ENCODE measurements around the gene SLC4A4.

DNA sequence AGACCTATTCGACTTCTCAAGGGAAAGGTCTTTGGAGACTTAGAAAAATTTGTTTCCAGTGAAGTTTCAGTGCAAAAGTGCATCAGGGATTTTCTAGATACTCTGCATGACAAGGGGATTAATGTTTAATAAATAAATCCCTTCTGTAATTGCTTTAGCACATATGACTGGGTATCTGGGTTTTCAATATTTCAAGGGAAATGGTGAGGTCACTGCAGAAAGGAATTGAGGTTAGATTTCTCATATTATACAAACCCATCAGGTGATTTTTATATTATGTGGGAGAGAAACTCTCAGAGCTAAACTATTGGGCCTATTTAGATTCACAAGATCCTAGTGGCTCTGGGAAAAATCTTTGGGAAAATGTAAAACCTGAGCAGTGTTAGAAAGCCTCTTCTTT, 48.3 kb upstream of the SLC4A4 start:
- TF ChIP-seq, protein P1, sequence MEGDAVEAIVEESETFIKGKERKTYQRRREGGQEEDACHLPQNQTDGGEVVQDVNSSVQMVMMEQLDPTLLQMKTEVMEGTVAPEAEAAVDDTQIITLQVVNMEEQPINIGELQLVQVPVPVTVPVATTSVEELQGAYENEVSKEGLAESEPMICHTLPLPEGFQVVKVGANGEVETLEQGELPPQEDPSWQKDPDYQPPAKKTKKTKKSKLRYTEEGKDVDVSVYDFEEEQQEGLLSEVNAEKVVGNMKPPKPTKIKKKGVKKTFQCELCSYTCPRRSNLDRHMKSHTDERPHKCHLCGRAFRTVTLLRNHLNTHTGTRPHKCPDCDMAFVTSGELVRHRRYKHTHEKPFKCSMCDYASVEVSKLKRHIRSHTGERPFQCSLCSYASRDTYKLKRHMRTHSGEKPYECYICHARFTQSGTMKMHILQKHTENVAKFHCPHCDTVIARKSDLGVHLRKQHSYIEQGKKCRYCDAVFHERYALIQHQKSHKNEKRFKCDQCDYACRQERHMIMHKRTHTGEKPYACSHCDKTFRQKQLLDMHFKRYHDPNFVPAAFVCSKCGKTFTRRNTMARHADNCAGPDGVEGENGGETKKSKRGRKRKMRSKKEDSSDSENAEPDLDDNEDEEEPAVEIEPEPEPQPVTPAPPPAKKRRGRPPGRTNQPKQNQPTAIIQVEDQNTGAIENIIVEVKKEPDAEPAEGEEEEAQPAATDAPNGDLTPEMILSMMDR (IDR thresholded peaks at IDR 0.05), result no peak
- no peak for TF ChIP-seq POLR2A (IDR thresholded peaks at IDR 0.05)
